SK-N-SH treated with all-trans-retinoic acid at 6 μM for 48 hours (cell line): ENCODE measurements around the gene CFAP52.

ENCODE experiments used
- BACH2 ChIP-seq: fragments of 250-450 bp; sonication (Bioruptor Pico); IDR thresholded peaks from 2 replicates; pipeline ENCODE4 v1.9.0; 2021; ENCODE audit warnings: mild to moderate bottlenecking, borderline replicate concordance
- CREB5 ChIP-seq: fragments of 250-450 bp; sonication (Bioruptor Pico); IDR thresholded peaks from 2 replicates; pipeline ENCODE4 v1.5.1; 2020; ENCODE audit warnings: low read depth, mild to moderate bottlenecking, moderate library complexity
- CSDC2 ChIP-seq: fragments of 250-450 bp; sonication (Bioruptor Pico); IDR thresholded peaks from 2 replicates; pipeline ENCODE4 v1.5.0; 2020; ENCODE audit warnings: mild to moderate bottlenecking, moderate library complexity
- ESRRG ChIP-seq: fragments of 250-450 bp; sonication (Bioruptor Pico); IDR thresholded peaks from 2 replicates; pipeline ENCODE4 v1.6.1; 2021; ENCODE audit warnings: mild to moderate bottlenecking
- OSR1 ChIP-seq: fragments of 250-450 bp; sonication (Bioruptor Pico); IDR thresholded peaks from 2 replicates; pipeline ENCODE4 v1.8.0; 2022; ENCODE audit warnings: moderate library complexity, mild to moderate bottlenecking, inconsistent platforms
- POU6F1 ChIP-seq: fragments of 250-450 bp; sonication (Bioruptor Pico); IDR thresholded peaks from 2 replicates; pipeline ENCODE4 v1.8.0; 2021; ENCODE audit warnings: low read depth, mild to moderate bottlenecking, moderate library complexity, borderline replicate concordance
- SNAI2 ChIP-seq: fragments of 250-450 bp; sonication (Bioruptor Pico); IDR thresholded peaks from 2 replicates; pipeline ENCODE4 v1.5.0; 2020; ENCODE audit warnings: mild to moderate bottlenecking, moderate library complexity
- TSHZ2 ChIP-seq: fragments of 250-450 bp; sonication (Bioruptor Pico); IDR thresholded peaks from 2 replicates; pipeline ENCODE4 v1.5.0; 2020; ENCODE audit warnings: mild to moderate bottlenecking, moderate library complexity
- ZC3H10 ChIP-seq: fragments of 250-450 bp; sonication (Bioruptor Pico); IDR thresholded peaks from 2 replicates; pipeline ENCODE4 v1.5.1; 2021; ENCODE audit warnings: mild to moderate bottlenecking, moderate library complexity
- ZFP30 ChIP-seq: fragments of 450-650 bp; formaldehyde crosslinking; IDR thresholded peaks from 2 replicates; pipeline ENCODE4 v1.5.0; 2022; ENCODE audit warnings: mild to moderate bottlenecking, moderate library complexity

- TF ChIP-seq BACH2 (CRISPR knock-in tag) (no peak), CSDC2 (CRISPR knock-in tag) (no peak), POU6F1 (CRISPR knock-in tag) (no peak), ESRRG (CRISPR knock-in tag) (no peak), SNAI2 (no peak), ZC3H10 (CRISPR knock-in tag) (no peak), ZFP30 (CRISPR knock-in tag) (no peak), CREB5 (CRISPR knock-in tag) (no peak), OSR1 (CRISPR knock-in tag) (no peak), TSHZ2 (CRISPR knock-in tag) (no peak)
Measured at GRCh38 chr17:9648521-9649110, 72.2 kb downstream of the CFAP52 start.
